SU-DHL-6 (cell line): ENCODE results near the gene PLSCR5.

ENCODE experiments used
- EZH2phosphoT487 ChIP-seq: fragments of 200-600 bp; sonication (generic), shearing (Covaris generic); conservative IDR thresholded peaks from 2 replicates; pipeline ENCODE4 v1.6.1; 2018; ENCODE audit warnings: mild to moderate bottlenecking, antibody characterized with exemption, low read length, moderate library complexity, mixed read lengths
- TF ChIP-seq, protein P1 (sequence below): fragments of 200-600 bp; sonication (generic); IDR thresholded peaks from one replicate; pipeline ENCODE4 v1.5.1; 2017; ENCODE audit warnings: antibody characterized with exemption, mild to moderate bottlenecking, low read length, moderate library complexity; ENCODE audit not compliant: insufficient read depth, poor library complexity, severe bottlenecking

DNA sequence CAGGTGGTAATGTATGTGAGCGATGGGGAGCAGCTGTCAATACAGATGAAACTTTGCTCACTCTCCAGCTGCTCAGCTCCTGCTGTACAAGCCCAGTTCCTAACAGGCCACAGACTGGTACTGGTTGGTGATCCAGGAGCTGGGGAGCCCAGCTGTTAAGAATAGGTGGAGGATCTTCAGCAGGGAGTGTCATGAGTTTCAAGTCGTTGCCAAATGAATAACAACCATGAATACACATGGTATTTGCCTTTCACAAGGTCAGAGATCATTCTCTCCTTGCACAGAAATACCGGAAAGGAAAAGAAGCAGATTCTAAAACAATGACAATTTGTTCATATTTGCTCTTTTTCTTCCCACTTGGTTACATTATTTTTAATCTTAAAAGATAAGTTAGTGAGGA lies 65.8 kb downstream of the PLSCR5 start:
- TF ChIP-seq, protein P1, sequence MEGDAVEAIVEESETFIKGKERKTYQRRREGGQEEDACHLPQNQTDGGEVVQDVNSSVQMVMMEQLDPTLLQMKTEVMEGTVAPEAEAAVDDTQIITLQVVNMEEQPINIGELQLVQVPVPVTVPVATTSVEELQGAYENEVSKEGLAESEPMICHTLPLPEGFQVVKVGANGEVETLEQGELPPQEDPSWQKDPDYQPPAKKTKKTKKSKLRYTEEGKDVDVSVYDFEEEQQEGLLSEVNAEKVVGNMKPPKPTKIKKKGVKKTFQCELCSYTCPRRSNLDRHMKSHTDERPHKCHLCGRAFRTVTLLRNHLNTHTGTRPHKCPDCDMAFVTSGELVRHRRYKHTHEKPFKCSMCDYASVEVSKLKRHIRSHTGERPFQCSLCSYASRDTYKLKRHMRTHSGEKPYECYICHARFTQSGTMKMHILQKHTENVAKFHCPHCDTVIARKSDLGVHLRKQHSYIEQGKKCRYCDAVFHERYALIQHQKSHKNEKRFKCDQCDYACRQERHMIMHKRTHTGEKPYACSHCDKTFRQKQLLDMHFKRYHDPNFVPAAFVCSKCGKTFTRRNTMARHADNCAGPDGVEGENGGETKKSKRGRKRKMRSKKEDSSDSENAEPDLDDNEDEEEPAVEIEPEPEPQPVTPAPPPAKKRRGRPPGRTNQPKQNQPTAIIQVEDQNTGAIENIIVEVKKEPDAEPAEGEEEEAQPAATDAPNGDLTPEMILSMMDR = no peak
- no peak for TF ChIP-seq EZH2phosphoT487
